K562 (cell line): ENCODE measurements around the gene SDCBP2. TPM values are rescaled to one million over a fixed set of nuclear protein-coding genes. Genes with fewer than 3 reads are reported as not detected.

Experiments used
- HNRNPK ChIP-seq: fragments of 200-400 bp; formaldehyde crosslinking; IDR thresholded peaks from one replicate; pipeline ENCODE4 v1.6.1; 2018; ENCODE audit warnings: mild to moderate bottlenecking, low read depth, low read length; ENCODE audit not compliant: poor library complexity, severe bottlenecking
- MAZ ChIP-seq, 2 experiments: fragments of 450-650 bp in 1 of 2; sonication (generic) in 1 of 2; formaldehyde crosslinking; IDR thresholded peaks in 1 of 2; conservative IDR thresholded peaks in 1 of 2; 2 replicates each; pipeline versions ENCODE4 v1.4.0 to v1.5.0; 2020; ENCODE audit warnings: mild to moderate bottlenecking in 1 of 2, missing genetic modification reagents in 1 of 2
- PRDM10 ChIP-seq: fragments of 450-650 bp; IDR thresholded peaks from 2 replicates; pipeline ENCODE4 v1.6.1; 2018; ENCODE audit not compliant: partially characterized antibody
- RBM22 ChIP-seq: fragments of 200-400 bp; formaldehyde crosslinking; IDR thresholded peaks from 2 replicates; pipeline ENCODE4 v1.6.1; 2018; ENCODE audit warnings: low read length, low read depth; ENCODE audit not compliant: poor library complexity, severe bottlenecking
- TFAP4 ChIP-seq: sonication (generic); formaldehyde crosslinking; IDR thresholded peaks from 2 replicates; pipeline ENCODE4 v1.8.0; 2022; ENCODE audit warnings: missing genetic modification reagents, mild to moderate bottlenecking, moderate library complexity, borderline replicate concordance
- ZNF280B ChIP-seq: fragments of 250-450 bp; sonication (Bioruptor Pico); IDR thresholded peaks from 2 replicates; pipeline ENCODE4 v1.5.1; 2021; ENCODE audit warnings: mild to moderate bottlenecking
- polyA plus RNA-seq, 8 experiments: library from polyadenylated mRNA; depleted of rRNA in 4 of 8; stranded (reverse) in 5 of 8; unstranded in 3 of 8; fragments of >200 nt; fragmentation: Nextera tagmentation in 2 of 8; fragmentation: Illumina TruSeq in 1 of 8; extraction: Ambion mirVana in 2 of 8; extraction: Trizol in 1 of 8; gene quantifications; 2 replicates each; pipeline versions ENCODE4 v1.2.1 to v1.2.3, GENCODE V29; 2011 to 2014; ENCODE audit warnings: inconsistent platforms in 1 of 8, missing spikeins in 1 of 8
- total RNA-seq, 7 experiments: library from RNA; depleted of rRNA in 6 of 7; stranded (reverse); fragments of >200 nt in 6 of 7; fragmentation: Illumina TruSeq in 2 of 7; extraction: Trizol in 2 of 7; gene quantifications; 2 replicates each; pipeline versions ENCODE4 v1.2.1 to v1.2.3, GENCODE V29; 2011 to 2021; ENCODE audit warnings: low replicate concordance in 1 of 7
- TF ChIP-seq, protein P1 (sequence below), 2 experiments: IDR thresholded peaks in 1 of 2; conservative IDR thresholded peaks in 1 of 2; 2 replicates each; pipeline ENCODE4 v1.6.1; 2016; ENCODE audit warnings: low read depth in 2 of 2, mild to moderate bottlenecking in 1 of 2, missing compliant biosample characterization in 1 of 2, missing genetic modification characterization in 1 of 2, moderate library complexity in 1 of 2
- TF ChIP-seq, protein P2 (sequence below), 2 experiments: fragments of 450-650 bp in 1 of 2; sonication (generic) in 1 of 2; formaldehyde crosslinking in 1 of 2; IDR thresholded peaks in 1 of 2; conservative IDR thresholded peaks in 1 of 2; 2 replicates each; pipeline versions ENCODE4 v1.6.1 to v1.8.1; 2016 to 2023; ENCODE audit warnings: mild to moderate bottlenecking in 2 of 2, moderate library complexity in 2 of 2, inconsistent platforms in 1 of 2, missing genetic modification reagents in 1 of 2

SDCBP2 gene
- total and polyA plus RNA-seq, 9 of the 15 experiments (the other 6 are each of a cell fraction or from before 2014, with no cell fraction given) = 0.06 to 1.2 (median 0.80) TPM

- TF ChIP-seq, protein P1, sequence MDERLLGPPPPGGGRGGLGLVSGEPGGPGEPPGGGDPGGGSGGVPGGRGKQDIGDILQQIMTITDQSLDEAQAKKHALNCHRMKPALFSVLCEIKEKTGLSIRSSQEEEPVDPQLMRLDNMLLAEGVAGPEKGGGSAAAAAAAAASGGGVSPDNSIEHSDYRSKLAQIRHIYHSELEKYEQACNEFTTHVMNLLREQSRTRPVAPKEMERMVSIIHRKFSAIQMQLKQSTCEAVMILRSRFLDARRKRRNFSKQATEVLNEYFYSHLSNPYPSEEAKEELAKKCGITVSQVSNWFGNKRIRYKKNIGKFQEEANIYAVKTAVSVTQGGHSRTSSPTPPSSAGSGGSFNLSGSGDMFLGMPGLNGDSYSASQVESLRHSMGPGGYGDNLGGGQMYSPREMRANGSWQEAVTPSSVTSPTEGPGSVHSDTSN (CRISPR knock-in tag; IDR thresholded peaks at IDR 0.05; ENCODE audit: low read depth) = no peak
- TF ChIP-seq, protein P1 (tag; conservative IDR thresholded peaks at IDR 0.05; ENCODE audit: low read depth) = no peak
- peak; percentile 43 for TF ChIP-seq PRDM10
- TF ChIP-seq TFAP4 = peak; percentile 59
- no peak for TF ChIP-seq ZNF280B
- TF ChIP-seq HNRNPK = peak; percentile 60
- TF ChIP-seq RBM22 = no peak
- peak; percentile 37 to 46; a peak in 2 of 4 replicates for TF ChIP-seq MAZ (CRISPR knock-in tag; conservative IDR thresholded peaks at IDR 0.05 in 1 of 2, IDR thresholded peaks at IDR 0.05 in 1 of 2)
- TF ChIP-seq, protein P2, sequence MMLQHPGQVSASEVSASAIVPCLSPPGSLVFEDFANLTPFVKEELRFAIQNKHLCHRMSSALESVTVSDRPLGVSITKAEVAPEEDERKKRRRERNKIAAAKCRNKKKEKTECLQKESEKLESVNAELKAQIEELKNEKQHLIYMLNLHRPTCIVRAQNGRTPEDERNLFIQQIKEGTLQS (IDR thresholded peaks at IDR 0.05) = peak; percentile 83
- TF ChIP-seq, protein P2 (CRISPR knock-in tag; conservative IDR thresholded peaks at IDR 0.05) = no peak
These were observed 62.6 kb downstream of the SDCBP2 start, which contains the start of gene SNPH (continued) for GRCh38 chr20:1266167-1266973.
